Measurements from ENCODE around the gene LAMB1.

DNA sequence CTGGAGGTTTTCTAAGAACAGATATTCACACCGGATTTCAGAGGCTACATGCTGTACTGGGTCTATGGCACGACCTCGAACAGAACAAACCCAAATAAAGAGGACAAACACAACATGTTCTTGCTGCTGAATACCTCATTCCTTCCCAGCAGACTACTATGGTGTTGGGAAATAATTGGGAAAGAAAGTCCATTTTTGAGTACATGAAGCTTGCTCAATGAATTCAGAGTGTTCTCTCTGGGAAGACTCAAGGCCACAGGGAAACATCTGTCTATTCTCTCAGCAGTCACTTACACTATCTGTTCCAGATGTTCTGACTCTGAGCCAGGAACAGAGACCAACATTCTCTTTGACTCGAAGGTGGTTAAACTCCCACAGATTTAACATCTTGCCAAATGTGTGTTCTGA, 30.9 kb downstream of the LAMB1 start:
- no peak for TF ChIP-seq EZH2 (IDR thresholded peaks at IDR 0.05; ENCODE audit: borderline replicate concordance, low read length)
- TF ChIP-seq, protein P1, sequence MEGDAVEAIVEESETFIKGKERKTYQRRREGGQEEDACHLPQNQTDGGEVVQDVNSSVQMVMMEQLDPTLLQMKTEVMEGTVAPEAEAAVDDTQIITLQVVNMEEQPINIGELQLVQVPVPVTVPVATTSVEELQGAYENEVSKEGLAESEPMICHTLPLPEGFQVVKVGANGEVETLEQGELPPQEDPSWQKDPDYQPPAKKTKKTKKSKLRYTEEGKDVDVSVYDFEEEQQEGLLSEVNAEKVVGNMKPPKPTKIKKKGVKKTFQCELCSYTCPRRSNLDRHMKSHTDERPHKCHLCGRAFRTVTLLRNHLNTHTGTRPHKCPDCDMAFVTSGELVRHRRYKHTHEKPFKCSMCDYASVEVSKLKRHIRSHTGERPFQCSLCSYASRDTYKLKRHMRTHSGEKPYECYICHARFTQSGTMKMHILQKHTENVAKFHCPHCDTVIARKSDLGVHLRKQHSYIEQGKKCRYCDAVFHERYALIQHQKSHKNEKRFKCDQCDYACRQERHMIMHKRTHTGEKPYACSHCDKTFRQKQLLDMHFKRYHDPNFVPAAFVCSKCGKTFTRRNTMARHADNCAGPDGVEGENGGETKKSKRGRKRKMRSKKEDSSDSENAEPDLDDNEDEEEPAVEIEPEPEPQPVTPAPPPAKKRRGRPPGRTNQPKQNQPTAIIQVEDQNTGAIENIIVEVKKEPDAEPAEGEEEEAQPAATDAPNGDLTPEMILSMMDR (conservative IDR thresholded peaks at IDR 0.05 in 1 of 2, IDR thresholded peaks at IDR 0.05 in 1 of 2; ENCODE audit: extremely low read depth in 1 of 2, insufficient read depth in 1 of 2, low read depth in 1 of 2, low read length in 2 of 2): no peak
